Neural cell (in vitro differentiated cells): ENCODE measurements around the gene CEBPZ. TPM values are rescaled to one million over a fixed set of nuclear protein-coding genes. Genes with fewer than 3 reads are reported as not detected.

Experiments
- H2AFZ ChIP-seq: fragments of 200-600, 300-800 bp; sonication (generic), shearing (Covaris generic); 2 replicates; pipeline ENCODE4 v1.6.0; 2014; ENCODE audit warnings: low read depth, mild to moderate bottlenecking, antibody characterized with exemption, low read length, moderate library complexity
- H3F3A ChIP-seq: fragments of 200-600 bp; shearing (Covaris generic); 2 replicates; pipeline ENCODE4 v1.6.1; 2016; ENCODE audit warnings: mild to moderate bottlenecking, moderate library complexity, mixed read lengths, antibody characterized with exemption, low read length; ENCODE audit not compliant: insufficient read depth, poor library complexity, severe bottlenecking
- H3K27ac ChIP-seq: fragments of 200-600, 300-800 bp; sonication (generic), shearing (Covaris generic); 2 replicates; pipeline ENCODE4 v1.5.1; 2014; ENCODE audit warnings: mild to moderate bottlenecking, low read length, moderate library complexity
- H3K27me3 ChIP-seq: fragments of 300-800, 200-600 bp; sonication (generic), shearing (Covaris generic); 2 replicates; pipeline ENCODE4 v1.6.0; 2014; ENCODE audit warnings: mild to moderate bottlenecking, low read depth, low read length, moderate library complexity; ENCODE audit not compliant: insufficient read depth
- H3K36me3 ChIP-seq: fragments of 300-800, 200-600 bp; sonication (generic), shearing (Covaris generic); 2 replicates; pipeline ENCODE4 v1.5.1; 2014; ENCODE audit warnings: mild to moderate bottlenecking, antibody characterized with exemption, low read length, moderate library complexity; ENCODE audit not compliant: insufficient read depth
- H3K4me2 ChIP-seq: fragments of 300-800, 200-600 bp; sonication (generic), shearing (Covaris generic); 2 replicates; pipeline ENCODE4 v1.6.0; 2014; ENCODE audit warnings: mild to moderate bottlenecking, low read length
- H3K4me3 ChIP-seq: fragments of 300-800, 200-600 bp; sonication (generic), shearing (Covaris generic); 2 replicates; pipeline ENCODE4 v1.5.1; 2014; ENCODE audit warnings: mild to moderate bottlenecking, low read length, moderate library complexity
- H3K79me2 ChIP-seq: fragments of 200-600 bp; shearing (Covaris generic); replicated peaks from 2 replicates; pipeline ENCODE4 v1.6.0; 2014; ENCODE audit warnings: mild to moderate bottlenecking, low read length, moderate library complexity; ENCODE audit not compliant: insufficient read depth
- H3K9ac ChIP-seq: fragments of 300-800, 200-600 bp; sonication (generic), shearing (Covaris generic); 2 replicates; pipeline ENCODE4 v1.6.1; 2016; ENCODE audit warnings: mild to moderate bottlenecking, low read length, mixed read lengths
- H3K9me2 ChIP-seq: fragments of 200-600 bp; shearing (Covaris generic); 2 replicates; pipeline ENCODE4 v1.6.1; 2016; ENCODE audit warnings: mild to moderate bottlenecking, low read length, mixed read lengths; ENCODE audit not compliant: insufficient read depth
- H3K9me3 ChIP-seq: fragments of 200-600, 300-800 bp; sonication (generic), shearing (Covaris generic); 2 replicates; pipeline ENCODE4 v1.6.1; 2016; ENCODE audit warnings: mild to moderate bottlenecking, mixed run types, low read length, moderate library complexity, mixed read lengths
- H4K20me1 ChIP-seq: fragments of 200-600 bp; shearing (Covaris generic); 2 replicates; pipeline ENCODE4 v1.6.1; 2016; ENCODE audit warnings: mild to moderate bottlenecking, mixed run types; ENCODE audit not compliant: insufficient read depth
- EZH2 ChIP-seq: fragments of 200-600, 300-800 bp; shearing (Covaris generic), sonication (generic); IDR thresholded peaks from 2 replicates; pipeline ENCODE4 v1.6.1; 2014; ENCODE audit warnings: antibody characterized with exemption, low read length, borderline replicate concordance, mild to moderate bottlenecking; ENCODE audit not compliant: insufficient read depth, poor library complexity, severe bottlenecking
- MXI1 ChIP-seq: fragments of 450-650 bp; conservative IDR thresholded peaks from 2 replicates; pipeline ENCODE4 v1.6.1; 2014; ENCODE audit warnings: antibody characterized with exemption, mild to moderate bottlenecking; ENCODE audit not compliant: poor library complexity, severe bottlenecking
- SMC3 ChIP-seq: fragments of 450-650 bp; conservative IDR thresholded peaks from 2 replicates; pipeline ENCODE4 v1.6.1; 2014; ENCODE audit warnings: antibody characterized with exemption, mild to moderate bottlenecking, moderate library complexity; ENCODE audit not compliant: poor library complexity
- TAF1 ChIP-seq: IDR thresholded peaks from 2 replicates; pipeline ENCODE4 v1.6.1; 2012; ENCODE audit warnings: low read depth
- polyA plus RNA-seq: library from polyadenylated mRNA; depleted of rRNA; stranded (reverse); fragments of >200 nt; gene quantifications from 2 replicates; pipeline ENCODE4 v1.2.3, GENCODE V29; 2014

The CEBPZ gene
- polyA plus RNA-seq, 1 donor from 2014 or later: 39.1 TPM

GRCh38 chr2:37154785-37155184 is 76.6 kb downstream of the CEBPZ start:
- no peaks in the 10 kb centered on the region for H3K9me3 ChIP-seq
- no peak overlapping the region for H3K4me3 ChIP-seq
- no peaks in the 10 kb centered on the region for H4K20me1 ChIP-seq
- no peak overlapping the region for H3K9ac ChIP-seq
- no peak overlapping the region for H3K4me2 ChIP-seq
- H3K36me3 ChIP-seq: no peaks in the 10 kb centered on the region
- H3K79me2 ChIP-seq: no peaks in the 10 kb centered on the region
- H3K9me2 ChIP-seq: no peaks in the 10 kb centered on the region
- TF ChIP-seq TAF1 (no peak), EZH2 (no peak)
- H3K27me3 ChIP-seq: no peaks in the 10 kb centered on the region
- H3F3A ChIP-seq: no peaks in the 10 kb centered on the region
- H3K27ac ChIP-seq: no peak overlapping the region
- no peak overlapping the region for H2AFZ ChIP-seq

GRCh38 chr2:37153224-37153623 is 78.2 kb downstream of the CEBPZ start:
- no peaks in the 10 kb centered on the region for H3K9me3 ChIP-seq
- no peaks in the 10 kb centered on the region for H3K79me2 ChIP-seq
- no peak for TF ChIP-seq MXI1
- TF ChIP-seq TAF1: no peak
- no peak for TF ChIP-seq SMC3

More at GRCh38 chr2:37153224-37153623, 78.2 kb downstream of the CEBPZ start:
- Histone ChIP-seq H3K27ac (no peak overlapping the region), H3F3A (no peaks in the 10 kb centered on the region), H3K27me3 (no peaks in the 10 kb centered on the region), H3K4me3 (no peak overlapping the region), H4K20me1 (no peaks in the 10 kb centered on the region), H3K36me3 (no peaks in the 10 kb centered on the region), H3K9ac (no peak overlapping the region), H2AFZ (no peak overlapping the region), H3K4me2 (no peak overlapping the region), H3K9me2 (no peaks in the 10 kb centered on the region)

Other genes starting within 250 kb of the CEBPZ start
- 40.8 and 46.0 TPM in 2 replicates for gene HEATR5B, start 147.2 kb downstream of the CEBPZ start, polyA plus RNA-seq
- 14.7 and 17.7 TPM in 2 replicates for gene GPATCH11, start 147.1 kb downstream of the CEBPZ start, polyA plus RNA-seq
- gene EIF2AK2, start 74.6 kb downstream of the CEBPZ start, polyA plus RNA-seq: 1.8 and 2.5 TPM in 2 replicates
- not detected in 2 replicates for gene SULT6B1, start 42.9 kb downstream of the CEBPZ start, polyA plus RNA-seq
- gene CEBPZOS, start 35.1 kb downstream of the CEBPZ start, polyA plus RNA-seq: 4.9 and 5.0 TPM in 2 replicates
- gene NDUFAF7, start 62 bp upstream of the CEBPZ start, polyA plus RNA-seq: 127 and 132 TPM in 2 replicates
- 2.2 and 5.9 TPM in 2 replicates for gene PRKD3, start 93.2 kb upstream of the CEBPZ start, polyA plus RNA-seq
- 2.3 TPM in 1 of 2 replicates, not detected in the other for gene QPCT, start 113.0 kb upstream of the CEBPZ start, polyA plus RNA-seq